ENCODE data around the gene RARRES1.

The RARRES1 gene

DNA sequence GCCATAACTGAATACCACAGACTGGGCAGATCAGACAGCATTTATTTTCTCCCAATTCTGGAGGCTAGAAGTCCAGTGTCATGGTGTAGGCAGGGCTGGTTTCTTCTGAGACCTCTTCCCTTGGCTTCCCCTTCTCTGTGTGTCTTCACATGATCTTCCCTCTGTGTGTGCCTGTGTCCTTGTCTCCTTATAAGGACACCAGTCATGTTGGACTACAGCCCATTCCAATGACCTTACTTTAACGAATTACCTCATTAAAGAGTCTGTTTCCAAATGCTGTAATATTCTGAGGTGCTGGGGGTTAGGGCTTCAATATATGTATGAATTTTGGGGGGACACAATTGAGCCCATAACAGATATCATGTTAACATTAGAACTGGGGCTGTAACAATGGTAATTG is 13.3 kb upstream of the RARRES1 start:
- Histone ChIP-seq H3K4me1 (ENCODE audit: control insufficient read depth, insufficient read depth, low read length) (no peaks in the 10 kb centered on the region), H3K27ac (ENCODE audit: extremely low read depth, low read depth, low read length) (no peak overlapping the region), H3K36me3 (ENCODE audit: control insufficient read depth in 2 of 2, insufficient read depth in 1 of 2, low read length in 2 of 2) (peaks cover 0 to 2% of the 10 kb centered on the region in 2 experiments; a peak in 1 of 3 replicates), H3K9me3 (ENCODE audit: control insufficient read depth, insufficient read depth, low read depth, low read length) (no peaks in the 10 kb centered on the region), H3K4me3 (ENCODE audit: low read depth, low read length) (no peak overlapping the region)
- TF ChIP-seq HOXA7 (CRISPR knock-in tag; IDR thresholded peaks at IDR 0.05; ENCODE audit: borderline replicate concordance) = no peak
- no peak for TF ChIP-seq REPIN1 (tag by site-specific recombination; IDR thresholded peaks at IDR 0.05; ENCODE audit: low read depth)
- no peak for TF ChIP-seq EGR2 (tag by site-specific recombination; IDR thresholded peaks at IDR 0.05; ENCODE audit: low read depth)
- TF ChIP-seq, protein P1, sequence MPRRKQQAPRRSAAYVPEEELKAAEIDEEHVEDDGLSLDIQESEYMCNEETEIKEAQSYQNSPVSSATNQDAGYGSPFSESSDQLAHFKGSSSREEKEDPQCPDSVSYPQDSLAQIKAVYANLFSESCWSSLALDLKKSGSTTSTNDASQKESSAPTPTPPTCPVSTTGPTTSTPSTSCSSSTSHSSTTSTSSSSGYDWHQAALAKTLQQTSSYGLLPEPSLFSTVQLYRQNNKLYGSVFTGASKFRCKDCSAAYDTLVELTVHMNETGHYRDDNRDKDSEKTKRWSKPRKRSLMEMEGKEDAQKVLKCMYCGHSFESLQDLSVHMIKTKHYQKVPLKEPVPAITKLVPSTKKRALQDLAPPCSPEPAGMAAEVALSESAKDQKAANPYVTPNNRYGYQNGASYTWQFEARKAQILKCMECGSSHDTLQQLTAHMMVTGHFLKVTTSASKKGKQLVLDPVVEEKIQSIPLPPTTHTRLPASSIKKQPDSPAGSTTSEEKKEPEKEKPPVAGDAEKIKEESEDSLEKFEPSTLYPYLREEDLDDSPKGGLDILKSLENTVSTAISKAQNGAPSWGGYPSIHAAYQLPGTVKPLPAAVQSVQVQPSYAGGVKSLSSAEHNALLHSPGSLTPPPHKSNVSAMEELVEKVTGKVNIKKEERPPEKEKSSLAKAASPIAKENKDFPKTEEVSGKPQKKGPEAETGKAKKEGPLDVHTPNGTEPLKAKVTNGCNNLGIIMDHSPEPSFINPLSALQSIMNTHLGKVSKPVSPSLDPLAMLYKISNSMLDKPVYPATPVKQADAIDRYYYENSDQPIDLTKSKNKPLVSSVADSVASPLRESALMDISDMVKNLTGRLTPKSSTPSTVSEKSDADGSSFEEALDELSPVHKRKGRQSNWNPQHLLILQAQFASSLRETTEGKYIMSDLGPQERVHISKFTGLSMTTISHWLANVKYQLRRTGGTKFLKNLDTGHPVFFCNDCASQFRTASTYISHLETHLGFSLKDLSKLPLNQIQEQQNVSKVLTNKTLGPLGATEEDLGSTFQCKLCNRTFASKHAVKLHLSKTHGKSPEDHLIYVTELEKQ (tag by site-specific recombination; IDR thresholded peaks at IDR 0.05; ENCODE audit: borderline replicate concordance) = no peak
- TF ChIP-seq ZBTB48 (tag by site-specific recombination; IDR thresholded peaks at IDR 0.05) = no peak
- TF ChIP-seq, protein P2, sequence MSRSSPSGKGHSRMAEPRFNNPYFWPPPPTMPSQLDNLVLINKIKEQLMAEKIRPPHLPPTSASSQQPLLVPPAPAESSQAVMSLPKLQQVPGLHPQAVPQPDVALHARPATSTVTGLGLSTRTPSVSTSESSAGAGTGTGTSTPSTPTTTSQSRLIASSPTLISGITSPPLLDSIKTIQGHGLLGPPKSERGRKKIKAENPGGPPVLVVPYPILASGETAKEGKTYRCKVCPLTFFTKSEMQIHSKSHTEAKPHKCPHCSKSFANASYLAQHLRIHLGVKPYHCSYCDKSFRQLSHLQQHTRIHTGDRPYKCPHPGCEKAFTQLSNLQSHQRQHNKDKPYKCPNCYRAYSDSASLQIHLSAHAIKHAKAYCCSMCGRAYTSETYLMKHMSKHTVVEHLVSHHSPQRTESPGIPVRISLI (tag by site-specific recombination; IDR thresholded peaks at IDR 0.05) = no peak
- TF ChIP-seq ZNF335 (tag by site-specific recombination; conservative IDR thresholded peaks at IDR 0.05) = no peak
- TF ChIP-seq, protein P3, sequence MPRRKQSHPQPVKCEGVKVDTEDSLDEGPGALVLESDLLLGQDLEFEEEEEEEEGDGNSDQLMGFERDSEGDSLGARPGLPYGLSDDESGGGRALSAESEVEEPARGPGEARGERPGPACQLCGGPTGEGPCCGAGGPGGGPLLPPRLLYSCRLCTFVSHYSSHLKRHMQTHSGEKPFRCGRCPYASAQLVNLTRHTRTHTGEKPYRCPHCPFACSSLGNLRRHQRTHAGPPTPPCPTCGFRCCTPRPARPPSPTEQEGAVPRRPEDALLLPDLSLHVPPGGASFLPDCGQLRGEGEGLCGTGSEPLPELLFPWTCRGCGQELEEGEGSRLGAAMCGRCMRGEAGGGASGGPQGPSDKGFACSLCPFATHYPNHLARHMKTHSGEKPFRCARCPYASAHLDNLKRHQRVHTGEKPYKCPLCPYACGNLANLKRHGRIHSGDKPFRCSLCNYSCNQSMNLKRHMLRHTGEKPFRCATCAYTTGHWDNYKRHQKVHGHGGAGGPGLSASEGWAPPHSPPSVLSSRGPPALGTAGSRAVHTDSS (tag by site-specific recombination; IDR thresholded peaks at IDR 0.05) = no peak
- no peak for TF ChIP-seq GLI2 (tag by site-specific recombination; IDR thresholded peaks at IDR 0.05; ENCODE audit: borderline replicate concordance, low read depth)
- no peak for TF ChIP-seq ZNF423 (tag by site-specific recombination; IDR thresholded peaks at IDR 0.05)
- TF ChIP-seq MEIS1 (CRISPR knock-in tag; IDR thresholded peaks at IDR 0.05; ENCODE audit: borderline replicate concordance) = no peak
- TF ChIP-seq, protein P4, sequence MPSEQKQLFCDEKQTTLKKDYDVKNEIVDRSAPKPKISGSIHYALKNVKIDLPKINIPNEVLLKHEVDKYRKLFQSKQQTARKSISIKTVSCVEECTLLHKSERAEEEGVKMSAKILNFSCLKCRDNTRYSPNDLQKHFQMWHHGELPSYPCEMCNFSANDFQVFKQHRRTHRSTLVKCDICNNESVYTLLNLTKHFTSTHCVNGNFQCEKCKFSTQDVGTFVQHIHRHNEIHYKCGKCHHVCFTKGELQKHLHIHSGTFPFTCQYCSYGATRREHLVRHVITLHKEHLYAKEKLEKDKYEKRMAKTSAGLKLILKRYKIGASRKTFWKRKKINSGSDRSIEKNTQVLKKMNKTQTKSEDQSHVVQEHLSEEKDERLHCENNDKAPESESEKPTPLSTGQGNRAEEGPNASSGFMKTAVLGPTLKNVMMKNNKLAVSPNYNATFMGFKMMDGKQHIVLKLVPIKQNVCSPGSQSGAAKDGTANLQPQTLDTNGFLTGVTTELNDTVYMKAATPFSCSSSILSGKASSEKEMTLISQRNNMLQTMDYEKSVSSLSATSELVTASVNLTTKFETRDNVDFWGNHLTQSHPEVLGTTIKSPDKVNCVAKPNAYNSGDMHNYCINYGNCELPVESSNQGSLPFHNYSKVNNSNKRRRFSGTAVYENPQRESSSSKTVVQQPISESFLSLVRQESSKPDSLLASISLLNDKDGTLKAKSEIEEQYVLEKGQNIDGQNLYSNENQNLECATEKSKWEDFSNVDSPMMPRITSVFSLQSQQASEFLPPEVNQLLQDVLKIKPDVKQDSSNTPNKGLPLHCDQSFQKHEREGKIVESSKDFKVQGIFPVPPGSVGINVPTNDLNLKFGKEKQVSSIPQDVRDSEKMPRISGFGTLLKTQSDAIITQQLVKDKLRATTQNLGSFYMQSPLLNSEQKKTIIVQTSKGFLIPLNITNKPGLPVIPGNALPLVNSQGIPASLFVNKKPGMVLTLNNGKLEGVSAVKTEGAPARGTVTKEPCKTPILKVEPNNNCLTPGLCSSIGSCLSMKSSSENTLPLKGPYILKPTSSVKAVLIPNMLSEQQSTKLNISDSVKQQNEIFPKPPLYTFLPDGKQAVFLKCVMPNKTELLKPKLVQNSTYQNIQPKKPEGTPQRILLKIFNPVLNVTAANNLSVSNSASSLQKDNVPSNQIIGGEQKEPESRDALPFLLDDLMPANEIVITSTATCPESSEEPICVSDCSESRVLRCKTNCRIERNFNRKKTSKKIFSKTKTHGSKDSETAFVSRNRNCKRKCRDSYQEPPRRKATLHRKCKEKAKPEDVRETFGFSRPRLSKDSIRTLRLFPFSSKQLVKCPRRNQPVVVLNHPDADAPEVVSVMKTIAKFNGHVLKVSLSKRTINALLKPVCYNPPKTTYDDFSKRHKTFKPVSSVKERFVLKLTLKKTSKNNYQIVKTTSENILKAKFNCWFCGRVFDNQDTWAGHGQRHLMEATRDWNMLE (tag by site-specific recombination; conservative IDR thresholded peaks at IDR 0.05; ENCODE audit: low read depth) = no peak
- TF ChIP-seq, protein P5, sequence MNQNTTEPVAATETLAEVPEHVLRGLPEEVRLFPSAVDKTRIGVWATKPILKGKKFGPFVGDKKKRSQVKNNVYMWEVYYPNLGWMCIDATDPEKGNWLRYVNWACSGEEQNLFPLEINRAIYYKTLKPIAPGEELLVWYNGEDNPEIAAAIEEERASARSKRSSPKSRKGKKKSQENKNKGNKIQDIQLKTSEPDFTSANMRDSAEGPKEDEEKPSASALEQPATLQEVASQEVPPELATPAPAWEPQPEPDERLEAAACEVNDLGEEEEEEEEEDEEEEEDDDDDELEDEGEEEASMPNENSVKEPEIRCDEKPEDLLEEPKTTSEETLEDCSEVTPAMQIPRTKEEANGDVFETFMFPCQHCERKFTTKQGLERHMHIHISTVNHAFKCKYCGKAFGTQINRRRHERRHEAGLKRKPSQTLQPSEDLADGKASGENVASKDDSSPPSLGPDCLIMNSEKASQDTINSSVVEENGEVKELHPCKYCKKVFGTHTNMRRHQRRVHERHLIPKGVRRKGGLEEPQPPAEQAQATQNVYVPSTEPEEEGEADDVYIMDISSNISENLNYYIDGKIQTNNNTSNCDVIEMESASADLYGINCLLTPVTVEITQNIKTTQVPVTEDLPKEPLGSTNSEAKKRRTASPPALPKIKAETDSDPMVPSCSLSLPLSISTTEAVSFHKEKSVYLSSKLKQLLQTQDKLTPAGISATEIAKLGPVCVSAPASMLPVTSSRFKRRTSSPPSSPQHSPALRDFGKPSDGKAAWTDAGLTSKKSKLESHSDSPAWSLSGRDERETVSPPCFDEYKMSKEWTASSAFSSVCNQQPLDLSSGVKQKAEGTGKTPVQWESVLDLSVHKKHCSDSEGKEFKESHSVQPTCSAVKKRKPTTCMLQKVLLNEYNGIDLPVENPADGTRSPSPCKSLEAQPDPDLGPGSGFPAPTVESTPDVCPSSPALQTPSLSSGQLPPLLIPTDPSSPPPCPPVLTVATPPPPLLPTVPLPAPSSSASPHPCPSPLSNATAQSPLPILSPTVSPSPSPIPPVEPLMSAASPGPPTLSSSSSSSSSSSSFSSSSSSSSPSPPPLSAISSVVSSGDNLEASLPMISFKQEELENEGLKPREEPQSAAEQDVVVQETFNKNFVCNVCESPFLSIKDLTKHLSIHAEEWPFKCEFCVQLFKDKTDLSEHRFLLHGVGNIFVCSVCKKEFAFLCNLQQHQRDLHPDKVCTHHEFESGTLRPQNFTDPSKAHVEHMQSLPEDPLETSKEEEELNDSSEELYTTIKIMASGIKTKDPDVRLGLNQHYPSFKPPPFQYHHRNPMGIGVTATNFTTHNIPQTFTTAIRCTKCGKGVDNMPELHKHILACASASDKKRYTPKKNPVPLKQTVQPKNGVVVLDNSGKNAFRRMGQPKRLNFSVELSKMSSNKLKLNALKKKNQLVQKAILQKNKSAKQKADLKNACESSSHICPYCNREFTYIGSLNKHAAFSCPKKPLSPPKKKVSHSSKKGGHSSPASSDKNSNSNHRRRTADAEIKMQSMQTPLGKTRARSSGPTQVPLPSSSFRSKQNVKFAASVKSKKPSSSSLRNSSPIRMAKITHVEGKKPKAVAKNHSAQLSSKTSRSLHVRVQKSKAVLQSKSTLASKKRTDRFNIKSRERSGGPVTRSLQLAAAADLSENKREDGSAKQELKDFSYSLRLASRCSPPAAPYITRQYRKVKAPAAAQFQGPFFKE (tag by site-specific recombination; IDR thresholded peaks at IDR 0.05; ENCODE audit: borderline replicate concordance) = no peak
- TF ChIP-seq ZNF510 (tag by site-specific recombination; IDR thresholded peaks at IDR 0.05; ENCODE audit: insufficient replicate concordance) = no peak
- no peak for TF ChIP-seq ZNF701 (tag by site-specific recombination; IDR thresholded peaks at IDR 0.05)
- TF ChIP-seq, protein P6, sequence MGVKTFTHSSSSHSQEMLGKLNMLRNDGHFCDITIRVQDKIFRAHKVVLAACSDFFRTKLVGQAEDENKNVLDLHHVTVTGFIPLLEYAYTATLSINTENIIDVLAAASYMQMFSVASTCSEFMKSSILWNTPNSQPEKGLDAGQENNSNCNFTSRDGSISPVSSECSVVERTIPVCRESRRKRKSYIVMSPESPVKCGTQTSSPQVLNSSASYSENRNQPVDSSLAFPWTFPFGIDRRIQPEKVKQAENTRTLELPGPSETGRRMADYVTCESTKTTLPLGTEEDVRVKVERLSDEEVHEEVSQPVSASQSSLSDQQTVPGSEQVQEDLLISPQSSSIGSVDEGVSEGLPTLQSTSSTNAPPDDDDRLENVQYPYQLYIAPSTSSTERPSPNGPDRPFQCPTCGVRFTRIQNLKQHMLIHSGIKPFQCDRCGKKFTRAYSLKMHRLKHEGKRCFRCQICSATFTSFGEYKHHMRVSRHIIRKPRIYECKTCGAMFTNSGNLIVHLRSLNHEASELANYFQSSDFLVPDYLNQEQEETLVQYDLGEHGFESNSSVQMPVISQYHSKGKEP (tag by site-specific recombination; IDR thresholded peaks at IDR 0.05) = no peak
- no peak for TF ChIP-seq ZNF366 (tag by site-specific recombination; conservative IDR thresholded peaks at IDR 0.05)
- TF ChIP-seq ZNF660 (tag by site-specific recombination; IDR thresholded peaks at IDR 0.05) = no peak
- POLR2A ChIA-PET = no interaction called here
- CTCF ChIA-PET = interaction anchor here (1.6 kb wide), 1 partner anchor 18 kb away, joined by 5 read pairs; no protein-coding TSS in a partner anchor
